ENCODE measurements around the gene RHBDF1.

Gene RHBDF1

DNA sequence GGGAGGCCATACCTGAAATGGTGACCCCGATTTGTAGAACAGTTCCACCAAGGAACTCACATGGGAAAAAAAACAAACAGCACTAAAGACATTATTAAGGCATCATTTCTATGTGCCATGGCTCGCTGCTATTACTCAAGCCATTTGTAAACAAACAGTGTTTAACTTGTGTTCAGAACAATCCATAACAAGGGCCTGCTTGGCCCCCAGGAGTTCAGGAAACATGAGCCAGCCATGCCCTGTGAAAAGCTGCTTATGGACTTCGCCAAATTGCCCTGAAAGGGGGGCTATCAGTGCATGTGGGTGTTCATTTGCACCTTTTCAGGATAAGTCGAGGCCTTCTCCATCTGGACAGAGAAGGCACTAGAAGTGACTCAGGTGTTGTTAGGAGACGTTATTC is 27.0 kb downstream of the RHBDF1 start:
- Histone ChIP-seq H3K9me3 (no peaks in the 10 kb centered on the region), H3K27me3 (no peaks in the 10 kb centered on the region), H3K36me3 (peaks cover 5 to 38% (median 11%) of the 10 kb centered on the region in 3 donors), H3K4me1 (no peaks in the 10 kb centered on the region), H3K4me3 (no peak overlapping the region), H3K27ac (no peak overlapping the region)
- TF ChIP-seq, protein P1, sequence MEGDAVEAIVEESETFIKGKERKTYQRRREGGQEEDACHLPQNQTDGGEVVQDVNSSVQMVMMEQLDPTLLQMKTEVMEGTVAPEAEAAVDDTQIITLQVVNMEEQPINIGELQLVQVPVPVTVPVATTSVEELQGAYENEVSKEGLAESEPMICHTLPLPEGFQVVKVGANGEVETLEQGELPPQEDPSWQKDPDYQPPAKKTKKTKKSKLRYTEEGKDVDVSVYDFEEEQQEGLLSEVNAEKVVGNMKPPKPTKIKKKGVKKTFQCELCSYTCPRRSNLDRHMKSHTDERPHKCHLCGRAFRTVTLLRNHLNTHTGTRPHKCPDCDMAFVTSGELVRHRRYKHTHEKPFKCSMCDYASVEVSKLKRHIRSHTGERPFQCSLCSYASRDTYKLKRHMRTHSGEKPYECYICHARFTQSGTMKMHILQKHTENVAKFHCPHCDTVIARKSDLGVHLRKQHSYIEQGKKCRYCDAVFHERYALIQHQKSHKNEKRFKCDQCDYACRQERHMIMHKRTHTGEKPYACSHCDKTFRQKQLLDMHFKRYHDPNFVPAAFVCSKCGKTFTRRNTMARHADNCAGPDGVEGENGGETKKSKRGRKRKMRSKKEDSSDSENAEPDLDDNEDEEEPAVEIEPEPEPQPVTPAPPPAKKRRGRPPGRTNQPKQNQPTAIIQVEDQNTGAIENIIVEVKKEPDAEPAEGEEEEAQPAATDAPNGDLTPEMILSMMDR (IDR thresholded peaks at IDR 0.05), result no peak
- intact Hi-C loops (cut with DNase I; ENCODE audit: low total_unique reads), result no loop called here
- no peak for DNase-seq

DNA sequence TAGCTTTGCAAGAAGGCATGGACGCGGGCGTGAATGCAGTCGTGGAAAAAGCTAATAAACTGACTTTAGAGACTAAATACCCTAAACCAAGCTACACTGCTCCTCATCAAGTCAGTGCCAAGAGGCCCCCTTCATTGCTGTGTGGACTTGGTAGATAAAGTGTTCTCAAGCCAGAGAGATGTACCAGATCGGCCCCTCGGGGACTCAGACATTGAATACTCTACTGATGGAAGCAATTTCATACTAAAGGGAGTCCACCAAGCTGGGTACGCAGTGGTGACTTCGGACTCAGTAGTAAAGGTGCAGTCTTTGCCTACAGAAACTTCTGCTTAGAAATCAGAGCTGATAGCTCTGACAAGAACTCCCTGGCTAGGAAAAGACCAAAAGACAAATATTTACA is 27.8 kb downstream of the RHBDF1 start:
- TF ChIP-seq, protein P1 (IDR thresholded peaks at IDR 0.05), result no peak
- Histone ChIP-seq H3K9me3 (no peaks in the 10 kb centered on the region), H3K36me3 (peaks cover 5 to 38% (median 11%) of the 10 kb centered on the region in 3 donors), H3K27me3 (no peaks in the 10 kb centered on the region), H3K4me3 (no peak overlapping the region), H3K4me1 (no peaks in the 10 kb centered on the region), H3K27ac (no peak overlapping the region)
- intact Hi-C loops (cut with DNase I; ENCODE audit: low total_unique reads), result no loop called here
- no peak for DNase-seq

DNA sequence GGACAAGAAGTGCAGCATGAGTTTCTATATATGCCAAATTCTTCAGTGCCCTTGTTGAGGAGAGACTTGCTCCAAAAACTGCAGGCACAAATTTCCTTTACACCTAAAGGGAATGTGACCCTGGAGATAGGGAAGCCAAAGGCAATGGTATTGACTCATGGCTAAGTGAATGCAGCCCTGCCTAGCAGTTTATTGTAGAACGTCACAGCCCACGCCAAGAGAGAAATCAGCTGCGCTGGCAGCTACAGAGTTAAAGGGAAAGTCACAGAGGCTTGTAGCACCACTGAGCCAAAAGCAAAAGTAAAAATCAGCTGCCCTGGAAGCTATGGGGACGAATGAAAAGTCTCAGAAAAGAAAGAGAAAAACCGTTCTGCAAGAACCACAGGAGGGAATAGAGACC is 29.1 kb downstream of the RHBDF1 start:
- Histone ChIP-seq H3K4me1 (no peaks in the 10 kb centered on the region), H3K4me3 (no peak overlapping the region), H3K27me3 (no peaks in the 10 kb centered on the region), H3K27ac (no peak overlapping the region), H3K36me3 (peaks cover 5 to 34% (median 11%) of the 10 kb centered on the region in 3 donors), H3K9me3 (no peaks in the 10 kb centered on the region)
- intact Hi-C loops (cut with DNase I; ENCODE audit: low total_unique reads), result no loop called here
- TF ChIP-seq, protein P1 (IDR thresholded peaks at IDR 0.05), result no peak
- DNase-seq, result no peak

DNA sequence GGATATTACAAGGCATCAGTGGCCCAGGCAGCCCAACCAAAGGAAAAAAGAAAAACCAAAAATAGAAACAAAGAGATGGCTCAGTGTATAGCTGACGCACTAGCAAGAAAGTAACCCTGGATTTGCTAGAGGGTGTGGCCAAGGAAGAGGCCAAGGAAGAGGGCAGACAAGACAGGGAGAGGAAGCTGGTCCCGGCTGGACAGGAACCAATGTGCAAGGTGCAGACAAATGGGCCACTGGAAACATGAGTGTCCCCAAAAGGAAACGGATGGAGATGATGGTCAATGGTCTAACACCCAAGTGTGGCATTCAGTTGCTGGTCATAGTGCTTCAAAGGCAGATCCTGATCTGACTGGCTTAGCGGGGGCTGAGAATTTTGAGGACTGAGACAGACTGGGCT is 29.7 kb downstream of the RHBDF1 start:
- no peaks in the 10 kb centered on the region for H3K27me3 ChIP-seq
- H3K4me1 ChIP-seq, result no peaks in the 10 kb centered on the region
- H3K27ac ChIP-seq, result no peak overlapping the region
- TF ChIP-seq, protein P1 (IDR thresholded peaks at IDR 0.05), result no peak
- no peak for DNase-seq
- peaks cover 5 to 30% (median 11%) of the 10 kb centered on the region in 3 donors for H3K36me3 ChIP-seq
- no peaks in the 10 kb centered on the region for H3K9me3 ChIP-seq
- H3K4me3 ChIP-seq, result no peak overlapping the region
- intact Hi-C loops (cut with DNase I; ENCODE audit: low total_unique reads), result no loop called here

DNA sequence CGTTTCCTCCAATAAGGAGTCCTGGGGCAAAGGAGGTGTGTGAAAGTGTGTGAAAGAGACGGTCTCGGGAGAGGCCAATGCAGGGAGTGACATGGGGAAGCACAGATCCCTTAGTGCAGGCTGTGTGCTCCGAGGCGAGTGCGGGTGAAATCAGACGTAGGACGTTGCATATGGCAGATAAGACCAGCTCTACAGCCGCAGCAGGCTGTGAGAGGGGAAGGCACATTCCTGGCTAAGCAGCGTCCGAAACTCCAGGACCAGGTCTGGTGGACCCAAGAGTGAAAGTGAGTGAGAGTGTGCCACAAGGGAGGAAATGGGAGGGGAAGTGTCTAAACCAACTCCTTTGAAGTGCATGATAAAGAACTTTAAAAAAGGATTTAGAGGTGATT is 30.4 kb downstream of the RHBDF1 start:
- peaks cover 5 to 25% (median 8%) of the 10 kb centered on the region in 3 donors for H3K36me3 ChIP-seq
- no peak overlapping the region for H3K27ac ChIP-seq
- DNase-seq, result no peak
- no peaks in the 10 kb centered on the region for H3K27me3 ChIP-seq
- H3K4me3 ChIP-seq, result no peak overlapping the region
- H3K4me1 ChIP-seq, result no peaks in the 10 kb centered on the region
- no peaks in the 10 kb centered on the region for H3K9me3 ChIP-seq
- intact Hi-C loops (cut with DNase I; ENCODE audit: low total_unique reads), result no loop called here
- TF ChIP-seq, protein P1 (IDR thresholded peaks at IDR 0.05), result no peak

DNA sequence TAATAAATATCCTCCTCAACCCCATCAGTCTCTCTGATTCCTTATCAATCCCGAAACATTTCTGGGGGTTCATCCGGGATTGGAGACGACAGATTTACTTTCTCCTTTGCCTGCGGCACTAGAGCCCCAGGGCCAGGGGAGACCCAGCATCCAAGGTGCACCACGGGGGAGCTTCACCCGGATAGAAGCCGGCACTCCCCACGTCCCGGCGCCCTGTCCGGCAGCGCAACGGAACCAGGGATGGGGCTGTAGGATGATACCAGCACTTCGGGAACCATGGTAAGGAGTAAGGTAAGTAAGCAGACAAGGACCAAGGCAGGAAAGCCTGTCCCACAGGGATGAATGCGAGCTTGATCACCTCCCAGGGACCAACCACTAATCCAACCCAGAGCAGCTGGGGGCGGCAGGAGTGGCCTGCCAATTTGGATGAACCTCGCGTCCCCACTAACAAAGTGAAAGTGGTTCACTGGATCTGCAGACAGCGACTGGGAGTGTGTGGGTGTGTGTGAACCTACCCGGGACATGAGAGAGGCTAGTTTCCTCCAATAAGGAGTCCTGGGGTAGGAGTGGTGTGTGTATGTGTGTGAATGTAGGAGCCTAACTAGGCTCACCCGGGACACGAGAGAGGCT is 30.9 kb downstream of the RHBDF1 start:
- Histone ChIP-seq H3K4me1 (no peaks in the 10 kb centered on the region), H3K36me3 (peaks cover 4 to 20% (median 4%) of the 10 kb centered on the region in 3 donors), H3K4me3 (no peak overlapping the region), H3K27ac (no peak overlapping the region), H3K27me3 (no peaks in the 10 kb centered on the region), H3K9me3 (no peaks in the 10 kb centered on the region)
- intact Hi-C loops (cut with DNase I; ENCODE audit: low total_unique reads), result no loop called here
- TF ChIP-seq, protein P1 (IDR thresholded peaks at IDR 0.05), result no peak
- no peak for DNase-seq

Data from tibial artery (tissue), 4 donors.